A549 (cell line): ENCODE data around the gene FOSL1. TPM values are rescaled to one million over a fixed set of nuclear protein-coding genes. Genes with fewer than 3 reads are reported as not detected.

Experiments
- ATAC-seq, 2 experiments: fragments of 200-7000 bp in 1 of 2; fragments of >200 bp in 1 of 2; cut with Nextera tagmentation in 1 of 2; cut with Tn5 transposase in 1 of 2; 3 replicates each; pipeline versions ENCODE4 v1.8.0 to v1.9.1; 2018 to 2020; ENCODE audit warnings: mild to moderate bottlenecking in 1 of 2, moderate library complexity in 1 of 2
- CTCF ChIA-PET: fragments of 300-600 bp; sonication (Branson Sonifier 250); formaldehyde crosslinking; extraction: SDS; loops from one replicate; lab custom pipeline; 2021; ENCODE audit warnings: antibody characterized with exemption, inconsistent platforms; lab: Yijun Ruan, JAX
- POLR2A ChIA-PET: fragments of 350-600 bp; formaldehyde crosslinking; extraction: SDS; loops from one replicate; lab custom pipeline; 2021; ENCODE audit warnings: antibody characterized with exemption, inconsistent platforms; lab: Yijun Ruan, JAX
- DNase-seq, 2 experiments: peaks; one replicate each; pipeline versions ENCODE4 v3.0.0 to v3.0.0-alpha.2; 2011 to 2016; ENCODE audit warnings: low read depth in 1 of 2, low spot score in 1 of 2
- FAIRE-seq: peaks from 2 replicates; lab custom pipeline; 2011; peaks lifted over from hg19 to GRCh38; lab: Jason Lieb, UNC
- H3K27ac ChIP-seq, 2 experiments: fragments of >200 bp; sonication (Bioruptor Twin); formaldehyde crosslinking; 3 replicates each; pipeline ENCODE4 v1.5.1; 2016 to 2017
- H3K4me1 ChIP-seq: fragments of >200 bp; sonication (Bioruptor Twin); formaldehyde crosslinking; 3 replicates; pipeline ENCODE4 v1.6.1; 2016
- H3K4me2 ChIP-seq: fragments of >200 bp; sonication (Bioruptor Twin); formaldehyde crosslinking; 3 replicates; pipeline ENCODE4 v1.6.1; 2016
- H3K4me3 ChIP-seq: fragments of >200 bp; sonication (Bioruptor Twin); formaldehyde crosslinking; 3 replicates; pipeline ENCODE4 v1.5.1; 2016
- H3K9me3 ChIP-seq: fragments of >200 bp; sonication (Bioruptor Twin); formaldehyde crosslinking; 3 replicates; pipeline ENCODE4 v1.6.1; 2016
- CBX8 ChIP-seq: fragments of 200-600 bp; sonication (generic); IDR thresholded peaks from 2 replicates; pipeline ENCODE4 v1.6.1; 2016
- EHF ChIP-seq: fragments of 250-450 bp; sonication (Bioruptor Pico); IDR thresholded peaks from 2 replicates; pipeline ENCODE4 v1.5.0; 2020; ENCODE audit warnings: mild to moderate bottlenecking
- FOSB ChIP-seq: fragments of 250-450 bp; sonication (Bioruptor Pico); IDR thresholded peaks from 2 replicates; pipeline ENCODE4 v1.5.0; 2020; ENCODE audit warnings: mild to moderate bottlenecking, moderate library complexity
- FOSL2 ChIP-seq, 2 experiments: fragments of 450-650 bp in 1 of 2; fragments of >200 bp in 1 of 2; sonication (Bioruptor Twin) in 1 of 2; formaldehyde crosslinking; IDR thresholded peaks; 2 replicates each; pipeline versions ENCODE4 v1.5.0 to v1.6.1; 2016 to 2020; ENCODE audit warnings: mild to moderate bottlenecking in 1 of 2, moderate library complexity in 1 of 2
- FOXS1 ChIP-seq: fragments of 250-450 bp; sonication (Bioruptor Pico); IDR thresholded peaks from 2 replicates; pipeline ENCODE4 v1.5.0; 2020; ENCODE audit warnings: mild to moderate bottlenecking, moderate library complexity
- GATA3 ChIP-seq: IDR thresholded peaks from 2 replicates; pipeline ENCODE4 v1.6.1; 2012; ENCODE audit warnings: borderline replicate concordance
- HEYL ChIP-seq: fragments of 250-450 bp; sonication (Bioruptor Pico); IDR thresholded peaks from 2 replicates; pipeline ENCODE4 v1.8.0; 2021; ENCODE audit warnings: mild to moderate bottlenecking, moderate library complexity
- HOXA7 ChIP-seq: fragments of 250-450 bp; sonication (Bioruptor Pico); IDR thresholded peaks from 2 replicates; pipeline ENCODE4 v1.5.0; 2020; ENCODE audit warnings: mild to moderate bottlenecking, moderate library complexity
- HOXB5 ChIP-seq: fragments of 250-450 bp; sonication (Bioruptor Pico); IDR thresholded peaks from 2 replicates; pipeline ENCODE4 v1.5.0; 2020; ENCODE audit warnings: mild to moderate bottlenecking, moderate library complexity
- MAZ ChIP-seq: fragments of 150-350 bp; IDR thresholded peaks from 2 replicates; pipeline ENCODE4 v1.6.1; 2014; ENCODE audit warnings: antibody characterized with exemption, low read depth, low read length, borderline replicate concordance
- NPAS2 ChIP-seq: fragments of 250-450 bp; sonication (Bioruptor Pico); IDR thresholded peaks from 2 replicates; pipeline ENCODE4 v1.8.0; 2022; ENCODE audit warnings: mild to moderate bottlenecking, moderate library complexity, borderline replicate concordance
- POLR2A ChIP-seq: IDR thresholded peaks from 2 replicates; pipeline ENCODE4 v1.6.1; 2012; ENCODE audit warnings: mild to moderate bottlenecking, low read length
- RCOR1 ChIP-seq: fragments of 150-350 bp; IDR thresholded peaks from 2 replicates; pipeline ENCODE4 v1.6.1; 2014; ENCODE audit warnings: antibody characterized with exemption, low read length, low read depth
- RNF2 ChIP-seq: fragments of 200-600 bp; sonication (generic); IDR thresholded peaks from 2 replicates; pipeline ENCODE4 v1.6.1; 2016; ENCODE audit warnings: low read depth, mild to moderate bottlenecking, antibody characterized with exemption, moderate library complexity, borderline replicate concordance
- SMC3 ChIP-seq: fragments of >200 bp; sonication (Bioruptor Twin); formaldehyde crosslinking; IDR thresholded peaks from 3 replicates; pipeline ENCODE4 v1.6.1; 2018; ENCODE audit warnings: inconsistent platforms
- SREBF2 ChIP-seq: fragments of 450-650 bp; IDR thresholded peaks from 2 replicates; pipeline ENCODE4 v1.6.1; 2014; ENCODE audit warnings: mild to moderate bottlenecking, moderate library complexity
- TP53 ChIP-seq: fragments of 250-450 bp; sonication (Bioruptor Pico); IDR thresholded peaks from 2 replicates; pipeline ENCODE4 v1.5.0; 2021; ENCODE audit warnings: mild to moderate bottlenecking, moderate library complexity
- ZFP36 ChIP-seq: fragments of 450-650 bp; IDR thresholded peaks from 2 replicates; pipeline ENCODE4 v1.6.1; 2014; ENCODE audit warnings: borderline replicate concordance; ENCODE audit not compliant: partially characterized antibody
- WGBS: methylation state at CpG from one replicate; pipeline ENCODE4 v1.1.6; 2017; ENCODE audit errors: missing lambda C conversion rate; 5-methylcytosine and 5-hydroxymethylcytosine counted together
- polyA minus RNA-seq: library from RNA; depleted of rRNA, polyadenylated mRNA; stranded (reverse); fragments of >200 nt; gene quantifications from 2 replicates; pipeline ENCODE4 v1.2.3, GENCODE V29; 2011; rRNA and poly(A)+ RNA removed
- polyA plus RNA-seq, 4 experiments: library from polyadenylated mRNA; depleted of rRNA in 3 of 4; stranded (reverse); fragments of >200 nt; fragmentation: RNase III in 1 of 4; extraction: RNeasy Plus Mini Kit Qiagen cat#74134 plus additional on column Dnase treatment in 1 of 4; gene quantifications; 2 replicates in 3 of 4; 3 replicates in 1 of 4; pipeline ENCODE4 v1.2.3, GENCODE V29; 2011 to 2017
- TF ChIP-seq, protein P1 (sequence below): IDR thresholded peaks from 2 replicates; pipeline ENCODE4 v1.6.1; 2012; ENCODE audit warnings: low read depth, borderline replicate concordance
- TF ChIP-seq, protein P2 (sequence below): fragments of 150-350 bp; IDR thresholded peaks from 2 replicates; pipeline ENCODE4 v1.6.1; 2014; ENCODE audit warnings: low read depth, mild to moderate bottlenecking, low read length
- TF ChIP-seq, protein P3 (sequence below): fragments of >200 bp; sonication (Bioruptor Twin); formaldehyde crosslinking; IDR thresholded peaks from 3 replicates; pipeline ENCODE4 v1.5.1; 2016
- TF ChIP-seq, protein P4 (sequence below): fragments of 250-450 bp; sonication (Bioruptor Pico); IDR thresholded peaks from 2 replicates; pipeline ENCODE4 v1.5.0; 2021; ENCODE audit warnings: mild to moderate bottlenecking, moderate library complexity, borderline replicate concordance
- TF ChIP-seq, protein P5 (sequence below): fragments of 200-600 bp; sonication (generic); IDR thresholded peaks from 2 replicates; pipeline ENCODE4 v1.6.1; 2016; ENCODE audit warnings: antibody characterized with exemption, mild to moderate bottlenecking, moderate library complexity
- TF ChIP-seq, protein P6 (sequence below): fragments of >200 bp; sonication (Bioruptor Twin); formaldehyde crosslinking; IDR thresholded peaks from 3 replicates; pipeline ENCODE4 v1.6.1; 2016
- TF ChIP-seq, protein P7 (sequence below): fragments of 250-450 bp; sonication (Bioruptor Pico); IDR thresholded peaks from 2 replicates; pipeline ENCODE4 v1.5.0; 2020; ENCODE audit warnings: low read depth, mild to moderate bottlenecking, moderate library complexity

Gene FOSL1
- polyA plus RNA-seq (2011; rRNA removed) (6.7 and 9.6 TPM in 2 replicates), polyA plus RNA-seq (2017; fragmentation: RNase III; extraction: RNeasy Plus Mini Kit Qiagen cat#74134 plus additional on column Dnase treatment) (24.1 to 55.8 TPM (median 24.1 TPM) in 3 replicates), polyA minus RNA-seq (12.7 and 21.5 TPM in 2 replicates)
- polyA plus RNA-seq (2012; cell fraction: cytosol; rRNA removed), result 25.5 and 36.0 TPM in 2 replicates
- polyA plus RNA-seq (2012; cell fraction: nucleus; rRNA removed), result 52.3 and 65.0 TPM in 2 replicates

DNA sequence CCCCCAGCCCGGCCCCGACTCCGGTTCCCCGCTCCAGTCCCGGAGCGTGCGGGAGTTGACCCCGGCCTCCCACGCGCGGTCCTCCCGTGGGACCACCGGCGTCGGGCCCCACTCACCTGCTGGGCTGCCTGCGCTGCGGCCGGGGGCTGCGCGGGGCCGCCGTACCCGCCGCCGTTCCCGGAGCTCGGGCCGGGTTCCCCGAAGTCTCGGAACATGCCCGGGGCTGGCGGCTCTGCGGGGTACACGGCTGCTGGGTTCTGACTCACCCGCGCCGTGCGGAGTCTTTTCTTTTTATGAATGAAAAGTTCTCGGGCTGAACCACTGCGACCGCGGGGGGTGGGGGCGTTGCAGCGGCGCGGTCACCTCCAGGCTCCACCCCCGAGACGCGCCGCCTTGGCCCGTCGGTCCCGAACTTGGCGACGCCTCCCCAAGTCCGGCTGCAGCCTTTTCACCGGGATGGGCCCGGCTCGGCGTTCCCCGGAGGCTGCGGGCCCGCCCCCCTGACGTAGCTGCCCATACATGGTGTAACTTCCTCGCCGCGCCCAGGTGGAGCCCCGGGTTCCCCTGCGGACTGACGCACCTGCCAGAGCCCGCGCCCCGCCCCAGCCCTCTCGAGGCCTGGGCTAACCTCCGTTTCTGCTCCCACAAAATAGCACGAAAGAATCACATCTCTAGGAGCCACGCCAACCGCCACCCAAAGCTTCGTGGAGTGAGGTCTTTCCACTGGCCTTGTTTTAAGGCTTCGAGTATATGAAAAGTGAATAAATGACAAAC is at the start of gene FOSL1:
Gene FOSL1, minus strand, starts transcription at position 264 of the 774 bp plus-strand sequence. Its CDS starts 49 bp downstream, at position 215.
- ChIA-PET CTCF (interaction anchor here (1.0 to 31.6 kb wide), 8 partner anchors 7 to 237 kb away, joined by 3 to 618 read pairs (median 4); partner anchors contain the start of genes C11orf68, CCDC85B, DRAP1 and FIBP), POLR2A (interaction anchor here (0.7 to 5.7 kb wide), 10 partner anchors 8 to 50 kb away, joined by 3 to 43 read pairs (median 7); partner anchors contain the start of genes C11orf68, CCDC85B and FIBP)
- Histone ChIP-seq H3K27ac (peak within 1 kb of the TSS; percentile 97), H3K9me3 (no peaks in the 10 kb centered on the region), H3K4me1 (peaks cover 59% of the 10 kb centered on the region), H3K4me3 (peak within 1 kb of the TSS; percentile 93), H3K4me2 (peak within 1 kb of the TSS; percentile 90)
- FAIRE-seq (no peak), DNase-seq (peak; percentile 91 to 99), ATAC-seq (peak; percentile 74 to 79)
- WGBS, result 4% methylated on average over 46 of the region's 80 CpGs
- TF ChIP-seq GATA3 (peak; percentile 50; the same call in 1 of the 2 replicates), ZFP36 (no peak), NPAS2 (no peak), FOSL2 (IDR thresholded peaks at IDR 0.05) (peak; percentile 35; the same call in 1 of the 2 replicates), FOSL2 (CRISPR knock-in tag; IDR thresholded peaks at IDR 0.05) (peak; percentile 95), HOXB5 (CRISPR knock-in tag) (0 out of 2 replicates have a peak, but pooled peaks have one; percentile 41), FOXS1 (CRISPR knock-in tag) (no peak), FOSB (CRISPR knock-in tag) (no peak), RCOR1 (no peak), POLR2A (peak; percentile 78), SREBF2 (no peak), TP53 (0 out of 2 replicates have a peak, but pooled peaks have one; percentile 6), RNF2 (no peak), EHF (no peak), MAZ (no peak), SMC3 (peak; percentile 22; the same call in 1 of the 3 replicates), CBX8 (no peak), HEYL (CRISPR knock-in tag) (no peak), HOXA7 (CRISPR knock-in tag) (no peak)
- TF ChIP-seq, protein P1, sequence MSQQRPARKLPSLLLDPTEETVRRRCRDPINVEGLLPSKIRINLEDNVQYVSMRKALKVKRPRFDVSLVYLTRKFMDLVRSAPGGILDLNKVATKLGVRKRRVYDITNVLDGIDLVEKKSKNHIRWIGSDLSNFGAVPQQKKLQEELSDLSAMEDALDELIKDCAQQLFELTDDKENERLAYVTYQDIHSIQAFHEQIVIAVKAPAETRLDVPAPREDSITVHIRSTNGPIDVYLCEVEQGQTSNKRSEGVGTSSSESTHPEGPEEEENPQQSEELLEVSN, result peak; percentile 59; the same call in 1 of the 2 replicates
- TF ChIP-seq, protein P2, sequence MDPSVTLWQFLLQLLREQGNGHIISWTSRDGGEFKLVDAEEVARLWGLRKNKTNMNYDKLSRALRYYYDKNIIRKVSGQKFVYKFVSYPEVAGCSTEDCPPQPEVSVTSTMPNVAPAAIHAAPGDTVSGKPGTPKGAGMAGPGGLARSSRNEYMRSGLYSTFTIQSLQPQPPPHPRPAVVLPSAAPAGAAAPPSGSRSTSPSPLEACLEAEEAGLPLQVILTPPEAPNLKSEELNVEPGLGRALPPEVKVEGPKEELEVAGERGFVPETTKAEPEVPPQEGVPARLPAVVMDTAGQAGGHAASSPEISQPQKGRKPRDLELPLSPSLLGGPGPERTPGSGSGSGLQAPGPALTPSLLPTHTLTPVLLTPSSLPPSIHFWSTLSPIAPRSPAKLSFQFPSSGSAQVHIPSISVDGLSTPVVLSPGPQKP, result no peak
- TF ChIP-seq, protein P3, sequence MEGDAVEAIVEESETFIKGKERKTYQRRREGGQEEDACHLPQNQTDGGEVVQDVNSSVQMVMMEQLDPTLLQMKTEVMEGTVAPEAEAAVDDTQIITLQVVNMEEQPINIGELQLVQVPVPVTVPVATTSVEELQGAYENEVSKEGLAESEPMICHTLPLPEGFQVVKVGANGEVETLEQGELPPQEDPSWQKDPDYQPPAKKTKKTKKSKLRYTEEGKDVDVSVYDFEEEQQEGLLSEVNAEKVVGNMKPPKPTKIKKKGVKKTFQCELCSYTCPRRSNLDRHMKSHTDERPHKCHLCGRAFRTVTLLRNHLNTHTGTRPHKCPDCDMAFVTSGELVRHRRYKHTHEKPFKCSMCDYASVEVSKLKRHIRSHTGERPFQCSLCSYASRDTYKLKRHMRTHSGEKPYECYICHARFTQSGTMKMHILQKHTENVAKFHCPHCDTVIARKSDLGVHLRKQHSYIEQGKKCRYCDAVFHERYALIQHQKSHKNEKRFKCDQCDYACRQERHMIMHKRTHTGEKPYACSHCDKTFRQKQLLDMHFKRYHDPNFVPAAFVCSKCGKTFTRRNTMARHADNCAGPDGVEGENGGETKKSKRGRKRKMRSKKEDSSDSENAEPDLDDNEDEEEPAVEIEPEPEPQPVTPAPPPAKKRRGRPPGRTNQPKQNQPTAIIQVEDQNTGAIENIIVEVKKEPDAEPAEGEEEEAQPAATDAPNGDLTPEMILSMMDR, result no peak
- TF ChIP-seq, protein P4, sequence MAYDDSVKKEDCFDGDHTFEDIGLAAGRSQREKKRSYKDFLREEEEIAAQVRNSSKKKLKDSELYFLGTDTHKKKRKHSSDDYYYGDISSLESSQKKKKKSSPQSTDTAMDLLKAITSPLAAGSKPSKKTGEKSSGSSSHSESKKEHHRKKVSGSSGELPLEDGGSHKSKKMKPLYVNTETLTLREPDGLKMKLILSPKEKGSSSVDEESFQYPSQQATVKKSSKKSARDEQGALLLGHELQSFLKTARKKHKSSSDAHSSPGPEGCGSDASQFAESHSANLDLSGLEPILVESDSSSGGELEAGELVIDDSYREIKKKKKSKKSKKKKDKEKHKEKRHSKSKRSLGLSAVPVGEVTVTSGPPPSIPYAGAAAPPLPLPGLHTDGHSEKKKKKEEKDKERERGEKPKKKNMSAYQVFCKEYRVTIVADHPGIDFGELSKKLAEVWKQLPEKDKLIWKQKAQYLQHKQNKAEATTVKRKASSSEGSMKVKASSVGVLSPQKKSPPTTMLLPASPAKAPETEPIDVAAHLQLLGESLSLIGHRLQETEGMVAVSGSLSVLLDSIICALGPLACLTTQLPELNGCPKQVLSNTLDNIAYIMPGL, result no peak
- TF ChIP-seq, protein P5, sequence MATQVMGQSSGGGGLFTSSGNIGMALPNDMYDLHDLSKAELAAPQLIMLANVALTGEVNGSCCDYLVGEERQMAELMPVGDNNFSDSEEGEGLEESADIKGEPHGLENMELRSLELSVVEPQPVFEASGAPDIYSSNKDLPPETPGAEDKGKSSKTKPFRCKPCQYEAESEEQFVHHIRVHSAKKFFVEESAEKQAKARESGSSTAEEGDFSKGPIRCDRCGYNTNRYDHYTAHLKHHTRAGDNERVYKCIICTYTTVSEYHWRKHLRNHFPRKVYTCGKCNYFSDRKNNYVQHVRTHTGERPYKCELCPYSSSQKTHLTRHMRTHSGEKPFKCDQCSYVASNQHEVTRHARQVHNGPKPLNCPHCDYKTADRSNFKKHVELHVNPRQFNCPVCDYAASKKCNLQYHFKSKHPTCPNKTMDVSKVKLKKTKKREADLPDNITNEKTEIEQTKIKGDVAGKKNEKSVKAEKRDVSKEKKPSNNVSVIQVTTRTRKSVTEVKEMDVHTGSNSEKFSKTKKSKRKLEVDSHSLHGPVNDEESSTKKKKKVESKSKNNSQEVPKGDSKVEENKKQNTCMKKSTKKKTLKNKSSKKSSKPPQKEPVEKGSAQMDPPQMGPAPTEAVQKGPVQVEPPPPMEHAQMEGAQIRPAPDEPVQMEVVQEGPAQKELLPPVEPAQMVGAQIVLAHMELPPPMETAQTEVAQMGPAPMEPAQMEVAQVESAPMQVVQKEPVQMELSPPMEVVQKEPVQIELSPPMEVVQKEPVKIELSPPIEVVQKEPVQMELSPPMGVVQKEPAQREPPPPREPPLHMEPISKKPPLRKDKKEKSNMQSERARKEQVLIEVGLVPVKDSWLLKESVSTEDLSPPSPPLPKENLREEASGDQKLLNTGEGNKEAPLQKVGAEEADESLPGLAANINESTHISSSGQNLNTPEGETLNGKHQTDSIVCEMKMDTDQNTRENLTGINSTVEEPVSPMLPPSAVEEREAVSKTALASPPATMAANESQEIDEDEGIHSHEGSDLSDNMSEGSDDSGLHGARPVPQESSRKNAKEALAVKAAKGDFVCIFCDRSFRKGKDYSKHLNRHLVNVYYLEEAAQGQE, result peak; percentile 47; the same call in 1 of the 2 replicates
- TF ChIP-seq, protein P6, sequence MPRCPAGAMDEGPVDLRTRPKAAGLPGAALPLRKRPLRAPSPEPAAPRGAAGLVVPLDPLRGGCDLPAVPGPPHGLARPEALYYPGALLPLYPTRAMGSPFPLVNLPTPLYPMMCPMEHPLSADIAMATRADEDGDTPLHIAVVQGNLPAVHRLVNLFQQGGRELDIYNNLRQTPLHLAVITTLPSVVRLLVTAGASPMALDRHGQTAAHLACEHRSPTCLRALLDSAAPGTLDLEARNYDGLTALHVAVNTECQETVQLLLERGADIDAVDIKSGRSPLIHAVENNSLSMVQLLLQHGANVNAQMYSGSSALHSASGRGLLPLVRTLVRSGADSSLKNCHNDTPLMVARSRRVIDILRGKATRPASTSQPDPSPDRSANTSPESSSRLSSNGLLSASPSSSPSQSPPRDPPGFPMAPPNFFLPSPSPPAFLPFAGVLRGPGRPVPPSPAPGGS, result peak; percentile 69; the same call in 1 of the 3 replicates
- TF ChIP-seq, protein P7, sequence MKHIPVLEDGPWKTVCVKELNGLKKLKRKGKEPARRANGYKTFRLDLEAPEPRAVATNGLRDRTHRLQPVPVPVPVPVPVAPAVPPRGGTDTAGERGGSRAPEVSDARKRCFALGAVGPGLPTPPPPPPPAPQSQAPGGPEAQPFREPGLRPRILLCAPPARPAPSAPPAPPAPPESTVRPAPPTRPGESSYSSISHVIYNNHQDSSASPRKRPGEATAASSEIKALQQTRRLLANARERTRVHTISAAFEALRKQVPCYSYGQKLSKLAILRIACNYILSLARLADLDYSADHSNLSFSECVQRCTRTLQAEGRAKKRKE (CRISPR knock-in tag), result peak; percentile 59; the same call in 1 of the 2 replicates
